GM13977 (cell line): Measurements from ENCODE around the gene MGMT.

Experiments used
- DNase-seq: peaks from one replicate; pipeline ENCODE4 v3.0.0; 2012; ENCODE audit warnings: low spot score
- CTCF ChIP-seq: IDR thresholded peaks from 2 replicates; pipeline ENCODE4 v1.5.1; 2012; ENCODE audit warnings: mild to moderate bottlenecking, control low read depth; ENCODE audit not compliant: insufficient read depth; ENCODE audit errors: extremely low read depth, missing control alignments
- in situ Hi-C: fragments of 300-500 bp; cut with MboI; formaldehyde crosslinking; loops from one replicate; pipeline ENCODE4 v1.12.0; 2022; ENCODE audit warnings: low sequenced_read_pairs, low pct_unique_long_range_greater_than_20kb, mixed read lengths, inconsistent platforms; ENCODE audit not compliant: unreplicated experiment

The MGMT gene

DNA sequence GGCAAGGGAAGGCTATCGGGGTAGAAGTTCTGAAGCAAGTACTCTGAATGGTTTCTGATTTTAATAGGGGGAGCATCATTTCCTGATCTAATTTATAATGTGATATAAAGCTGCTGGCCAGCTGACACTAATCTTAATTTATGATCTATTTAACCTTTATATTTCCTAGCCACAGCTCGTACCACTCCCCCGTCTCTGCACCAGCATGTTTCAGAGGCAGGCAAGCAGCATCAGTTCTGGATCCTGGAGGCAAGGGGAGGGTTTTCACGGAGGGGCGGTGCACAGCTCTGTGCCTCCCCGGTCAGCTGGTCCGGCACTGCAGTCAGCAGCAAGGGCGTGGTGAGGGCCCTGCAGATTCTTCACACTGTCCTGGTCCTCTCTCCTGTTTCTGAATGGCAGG, 30.0 kb downstream of the MGMT start:
- in situ Hi-C loops: no loop called here
- no peak for DNase-seq

GRCh38 chr10:129498680-129499079, 31.6 kb downstream of the MGMT start:
- no peak for DNase-seq
- peak; percentile 25 for TF ChIP-seq CTCF
- in situ Hi-C loops: no loop called here

More for the DNA sequence above, 30.0 kb downstream of the MGMT start:
- no peak for TF ChIP-seq CTCF

DNA sequence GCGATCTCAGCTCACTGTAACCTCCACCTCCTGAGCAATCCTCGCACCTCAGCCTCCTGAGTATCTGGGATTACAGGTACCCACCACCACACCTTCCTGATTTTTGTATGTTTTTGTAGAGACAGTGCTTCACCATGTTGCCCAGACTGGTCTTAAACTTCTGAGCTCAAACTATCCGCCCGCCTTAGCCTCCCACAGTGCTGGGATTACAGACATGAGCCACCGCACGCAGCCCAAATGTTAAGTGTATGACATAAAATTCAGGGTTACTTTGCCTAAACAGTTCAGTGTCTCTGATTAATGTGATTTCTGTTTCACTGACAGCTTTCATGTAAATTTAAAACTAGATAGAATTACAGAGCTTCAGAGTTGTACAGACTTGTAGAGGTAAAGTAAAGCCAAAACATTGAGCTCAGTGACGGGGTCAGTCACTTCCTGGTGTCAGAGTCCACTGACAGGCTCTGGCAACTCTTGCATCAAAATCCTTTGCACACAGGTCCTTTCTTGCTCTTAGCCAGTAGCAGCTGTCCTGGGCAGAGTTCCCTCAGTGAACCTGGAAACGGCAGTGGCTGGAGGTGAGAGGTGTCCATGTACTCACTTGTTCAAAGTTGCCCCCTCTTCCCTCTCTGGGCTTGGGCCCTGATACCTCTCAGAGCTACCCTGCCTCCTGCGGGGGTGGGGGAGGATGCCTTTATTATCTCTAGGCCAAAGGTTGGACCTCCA, 33.7 kb downstream of the MGMT start:
- DNase-seq: no peak
- no peak for TF ChIP-seq CTCF
- in situ Hi-C loops: no loop called here

DNA sequence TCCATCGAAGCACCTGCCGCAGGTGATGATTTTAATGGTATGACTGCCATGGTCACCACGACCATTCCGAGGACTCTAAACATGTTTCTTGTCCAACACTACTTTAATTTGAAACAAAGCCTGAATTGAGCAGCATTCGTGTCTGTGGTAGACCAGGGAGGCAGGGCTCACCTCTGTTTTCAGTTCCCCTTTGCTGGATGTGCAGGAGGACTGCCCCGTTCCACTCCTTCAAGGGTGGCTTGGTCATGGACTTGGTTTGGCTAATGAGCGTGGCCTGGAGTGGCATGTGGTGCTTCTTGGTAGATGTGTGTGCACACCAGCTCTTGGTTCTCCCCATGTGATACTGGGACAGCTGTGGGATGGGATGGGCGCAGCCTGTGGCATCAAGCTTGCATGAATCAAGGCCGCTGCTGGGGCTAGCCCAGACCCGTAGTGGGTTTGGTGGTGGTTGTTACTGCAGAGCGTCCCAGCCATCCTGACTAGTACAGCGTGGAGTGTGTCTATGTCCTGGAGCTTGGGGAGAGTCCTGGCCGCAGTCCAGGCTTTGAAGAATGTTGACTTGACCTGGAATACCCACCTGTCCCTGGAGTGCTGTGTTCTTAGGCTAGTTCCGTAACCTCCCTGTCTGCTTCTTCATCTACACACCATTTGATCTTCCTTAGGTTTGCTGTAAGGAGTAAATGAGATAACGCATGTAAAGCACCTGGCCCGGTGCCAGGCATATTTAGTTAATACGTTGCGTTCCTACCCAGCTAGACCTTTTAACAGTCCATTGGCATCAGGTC, 34.8 kb downstream of the MGMT start:
- DNase-seq: no peak
- in situ Hi-C loops: no loop called here
- no peak for TF ChIP-seq CTCF

DNA sequence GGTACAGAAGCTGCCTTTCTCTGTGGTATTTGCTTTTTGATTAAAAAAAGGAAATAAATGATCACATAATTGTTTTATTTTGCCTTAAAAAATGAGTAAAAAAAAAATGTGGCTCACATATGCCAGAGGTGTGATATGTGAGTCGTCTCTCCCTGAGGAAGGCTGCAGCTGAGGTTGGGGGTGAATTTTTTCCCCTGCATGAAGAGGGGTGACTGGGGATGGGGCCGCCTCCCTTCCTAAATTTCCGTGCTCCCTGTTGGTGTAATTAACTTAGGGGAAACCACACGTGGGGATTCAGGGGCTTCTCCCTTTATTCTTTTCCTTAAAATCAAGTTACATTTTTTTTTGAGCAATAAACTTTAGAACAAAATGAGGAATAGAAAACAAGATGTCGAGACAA, 35.4 kb downstream of the MGMT start:
- no peak for DNase-seq
- in situ Hi-C loops: no loop called here
- no peak for TF ChIP-seq CTCF

GRCh38 chr10:129505500-129506075, 38.5 kb downstream of the MGMT start:
- in situ Hi-C loops: no loop called here
- no peak for TF ChIP-seq CTCF

More at GRCh38 chr10:129505500-129506075, 38.5 kb downstream of the MGMT start:
- DNase-seq: no peak
